ENCODE results near the gene PPP6R1.

DNA sequence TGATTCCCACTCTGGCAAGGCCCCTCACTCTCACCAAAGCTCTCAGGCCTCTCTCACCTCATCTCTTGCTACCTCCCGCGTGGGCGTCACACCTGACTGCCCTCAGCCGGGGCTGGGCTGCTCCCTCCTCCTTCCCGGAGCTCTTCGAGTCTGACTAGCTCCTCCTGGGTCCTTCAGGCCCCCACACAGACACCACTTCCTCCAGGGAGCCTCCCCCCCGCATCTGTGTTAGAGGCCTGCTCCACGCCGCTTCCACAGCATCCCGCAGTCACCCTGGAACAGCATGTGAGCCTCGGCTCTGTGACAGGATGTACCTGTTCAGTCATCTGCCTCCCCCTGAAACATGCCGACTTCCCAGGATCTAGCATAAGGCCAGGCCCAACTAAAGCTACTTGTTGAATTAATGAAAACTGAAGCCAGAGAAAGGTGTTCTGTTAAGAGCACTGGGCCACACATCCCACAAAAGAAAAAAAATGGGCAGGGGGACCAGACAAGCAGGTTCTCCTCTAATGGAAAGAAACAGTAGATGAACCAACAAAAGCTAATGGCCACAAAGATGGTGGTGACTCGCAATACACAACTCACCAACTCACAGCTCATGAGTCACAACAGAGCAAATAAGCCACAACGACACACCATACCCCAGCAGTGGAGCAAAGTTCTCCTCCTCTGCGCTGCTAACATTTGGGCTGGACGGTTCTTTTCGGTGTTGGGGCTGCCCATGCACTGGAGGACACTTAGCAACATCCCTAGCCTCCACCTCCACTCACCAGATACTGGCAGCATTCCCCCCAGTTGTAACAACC, 3.0 kb downstream of the PPP6R1 start:
- TF ChIP-seq, protein P1, sequence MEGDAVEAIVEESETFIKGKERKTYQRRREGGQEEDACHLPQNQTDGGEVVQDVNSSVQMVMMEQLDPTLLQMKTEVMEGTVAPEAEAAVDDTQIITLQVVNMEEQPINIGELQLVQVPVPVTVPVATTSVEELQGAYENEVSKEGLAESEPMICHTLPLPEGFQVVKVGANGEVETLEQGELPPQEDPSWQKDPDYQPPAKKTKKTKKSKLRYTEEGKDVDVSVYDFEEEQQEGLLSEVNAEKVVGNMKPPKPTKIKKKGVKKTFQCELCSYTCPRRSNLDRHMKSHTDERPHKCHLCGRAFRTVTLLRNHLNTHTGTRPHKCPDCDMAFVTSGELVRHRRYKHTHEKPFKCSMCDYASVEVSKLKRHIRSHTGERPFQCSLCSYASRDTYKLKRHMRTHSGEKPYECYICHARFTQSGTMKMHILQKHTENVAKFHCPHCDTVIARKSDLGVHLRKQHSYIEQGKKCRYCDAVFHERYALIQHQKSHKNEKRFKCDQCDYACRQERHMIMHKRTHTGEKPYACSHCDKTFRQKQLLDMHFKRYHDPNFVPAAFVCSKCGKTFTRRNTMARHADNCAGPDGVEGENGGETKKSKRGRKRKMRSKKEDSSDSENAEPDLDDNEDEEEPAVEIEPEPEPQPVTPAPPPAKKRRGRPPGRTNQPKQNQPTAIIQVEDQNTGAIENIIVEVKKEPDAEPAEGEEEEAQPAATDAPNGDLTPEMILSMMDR (IDR thresholded peaks at IDR 0.05 in 4 of 5, conservative IDR thresholded peaks at IDR 0.05 in 1 of 5) = no peak
- no peak for TF ChIP-seq POLR2A (IDR thresholded peaks at IDR 0.05)

Measured in gastrocnemius medialis (tissue), 4 donors.